DOHH2 (cell line): ENCODE data around the gene SNX17.

Source experiments
- EZH2phosphoT487 ChIP-seq: fragments of 200-600 bp; sonication (generic); IDR thresholded peaks from 2 replicates; pipeline ENCODE4 v1.6.1; 2017; ENCODE audit warnings: borderline replicate concordance, mild to moderate bottlenecking, antibody characterized with exemption, low read length, moderate library complexity, mixed read lengths
- TF ChIP-seq, protein P1 (sequence below): fragments of 200-600 bp; sonication (generic); IDR thresholded peaks from one replicate; pipeline ENCODE4 v1.5.1; 2014; ENCODE audit warnings: antibody characterized with exemption, mild to moderate bottlenecking, low read depth, low read length; ENCODE audit not compliant: poor library complexity, severe bottlenecking

- TF ChIP-seq, protein P1, sequence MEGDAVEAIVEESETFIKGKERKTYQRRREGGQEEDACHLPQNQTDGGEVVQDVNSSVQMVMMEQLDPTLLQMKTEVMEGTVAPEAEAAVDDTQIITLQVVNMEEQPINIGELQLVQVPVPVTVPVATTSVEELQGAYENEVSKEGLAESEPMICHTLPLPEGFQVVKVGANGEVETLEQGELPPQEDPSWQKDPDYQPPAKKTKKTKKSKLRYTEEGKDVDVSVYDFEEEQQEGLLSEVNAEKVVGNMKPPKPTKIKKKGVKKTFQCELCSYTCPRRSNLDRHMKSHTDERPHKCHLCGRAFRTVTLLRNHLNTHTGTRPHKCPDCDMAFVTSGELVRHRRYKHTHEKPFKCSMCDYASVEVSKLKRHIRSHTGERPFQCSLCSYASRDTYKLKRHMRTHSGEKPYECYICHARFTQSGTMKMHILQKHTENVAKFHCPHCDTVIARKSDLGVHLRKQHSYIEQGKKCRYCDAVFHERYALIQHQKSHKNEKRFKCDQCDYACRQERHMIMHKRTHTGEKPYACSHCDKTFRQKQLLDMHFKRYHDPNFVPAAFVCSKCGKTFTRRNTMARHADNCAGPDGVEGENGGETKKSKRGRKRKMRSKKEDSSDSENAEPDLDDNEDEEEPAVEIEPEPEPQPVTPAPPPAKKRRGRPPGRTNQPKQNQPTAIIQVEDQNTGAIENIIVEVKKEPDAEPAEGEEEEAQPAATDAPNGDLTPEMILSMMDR: no peak
- no peak for TF ChIP-seq EZH2phosphoT487
Measured at GRCh38 chr2:27379383-27379835, 9.0 kb downstream of the SNX17 start.
